NCI-H748 (cell line): ENCODE results near the gene SLC35F3.

ENCODE experiments used
- DNase-seq: peaks from one replicate; lab custom pipeline; 2025; ENCODE audit not compliant: unreplicated experiment; lab: John Stamatoyannopoulos, UW

SLC35F3 gene

DNA sequence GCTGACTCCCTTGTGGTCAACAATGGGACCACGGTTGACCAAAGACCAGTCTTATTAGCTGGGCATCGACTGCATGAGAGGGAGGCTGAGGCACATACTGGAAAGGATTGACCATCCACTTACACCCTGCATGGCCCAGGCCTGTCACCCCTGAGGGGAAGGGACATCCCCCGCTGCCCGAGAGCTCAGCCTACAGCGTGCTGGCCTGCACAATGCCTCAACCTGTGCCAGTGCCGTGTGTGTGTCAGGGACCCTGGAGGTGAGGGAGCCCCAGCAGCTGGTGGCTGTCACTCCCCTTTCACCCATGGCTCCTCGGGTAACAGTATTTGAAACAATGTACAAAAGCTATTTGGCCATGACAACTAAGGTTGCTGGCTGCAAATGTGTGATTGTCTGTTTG, 67.3 kb downstream of the SLC35F3 start:
- no peak for DNase-seq

- no peak for DNase-seq
Measured at GRCh38 chr1:233972563-233972950, 68.1 kb downstream of the SLC35F3 start.

DNA sequence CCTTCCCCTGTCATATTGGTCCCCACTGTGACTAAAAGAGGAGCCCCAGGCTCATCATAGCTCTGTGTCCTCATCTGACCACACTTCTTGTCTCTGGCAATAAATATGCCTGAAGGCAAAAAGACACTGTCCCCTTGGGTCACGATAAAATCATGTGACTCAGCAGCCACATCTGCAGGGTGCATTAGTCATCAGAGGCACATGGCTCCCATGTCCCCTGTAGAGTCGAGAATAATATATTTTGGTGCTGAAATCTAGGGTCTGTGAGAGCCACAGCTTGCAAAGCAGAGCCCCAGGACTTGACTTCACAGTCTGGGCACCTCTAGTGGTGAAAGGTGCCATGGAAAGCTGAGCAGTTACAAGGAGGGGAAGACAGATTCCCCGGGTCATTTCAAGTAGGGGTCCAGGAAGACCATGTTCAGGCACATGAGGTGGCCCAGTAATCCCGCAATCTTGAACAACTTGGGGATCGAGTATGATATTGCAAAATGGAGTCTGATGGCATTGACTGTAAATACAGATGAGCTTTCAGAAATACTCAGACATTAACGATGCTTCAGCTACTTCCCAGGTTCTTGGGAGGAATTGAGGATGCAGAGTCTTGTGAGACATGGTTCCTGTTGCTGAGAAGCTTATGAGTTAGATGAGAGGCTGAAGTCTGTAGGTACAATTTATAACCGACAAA, 68.6 kb downstream of the SLC35F3 start:
- DNase-seq, result no peak

GRCh38 chr1:233975486-233975885, 71.0 kb downstream of the SLC35F3 start:
- no peak for DNase-seq

DNA sequence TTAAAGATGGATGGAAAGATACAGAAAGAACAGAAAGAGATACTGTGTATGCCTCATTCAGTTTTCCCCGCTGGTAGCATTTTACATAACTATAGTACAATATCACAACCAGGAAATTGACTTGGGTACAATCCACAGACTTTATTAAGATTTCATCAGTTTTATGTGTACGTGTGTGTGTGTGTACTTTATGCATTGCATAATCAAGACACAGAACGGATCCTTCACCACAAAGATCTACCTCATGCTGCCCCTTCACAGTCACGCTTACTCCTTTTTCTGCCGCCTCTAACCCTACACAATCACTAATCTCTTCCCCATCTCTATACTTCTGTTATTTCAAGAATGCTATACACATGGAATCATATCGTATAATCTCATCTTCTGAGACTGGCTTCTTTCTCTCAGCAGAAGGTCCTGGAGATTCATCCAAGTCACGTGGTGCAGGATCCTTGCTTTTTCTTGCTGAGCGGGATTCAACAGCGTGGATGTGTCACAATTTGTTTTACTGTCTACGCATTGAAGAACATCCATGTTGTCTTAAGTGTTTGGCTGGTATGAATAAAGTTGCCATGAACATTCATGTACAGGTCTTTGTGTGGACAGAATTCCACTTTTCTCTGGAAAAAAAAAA, 76.7 kb downstream of the SLC35F3 start:
- DNase-seq, result no peak

GRCh38 chr1:233982827-233983518, 78.5 kb downstream of the SLC35F3 start:
- DNase-seq, result no peak

GRCh38 chr1:233983811-233984210, 79.3 kb downstream of the SLC35F3 start:
- DNase-seq, result no peak

- DNase-seq, result no peak
Measured at GRCh38 chr1:233988963-233989696, 84.7 kb downstream of the SLC35F3 start.

DNA sequence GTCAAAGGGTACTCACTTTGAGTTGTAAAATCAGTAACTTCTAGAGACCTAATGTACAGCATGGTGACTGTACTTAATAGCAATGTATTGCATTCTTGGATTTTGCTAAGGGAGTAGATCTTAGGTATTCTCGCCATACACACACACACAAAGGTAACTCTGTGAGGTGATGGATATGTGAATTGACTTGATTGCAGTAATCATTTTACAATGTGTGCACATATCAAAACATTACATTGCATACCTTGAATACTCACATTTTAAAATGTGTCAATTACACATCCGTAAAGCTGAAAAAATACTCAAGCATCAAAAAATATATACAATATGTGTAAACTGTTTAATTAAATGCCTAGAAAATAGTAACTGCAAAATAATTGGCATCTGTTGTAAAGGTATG, 86.0 kb downstream of the SLC35F3 start:
- no peak for DNase-seq

DNA sequence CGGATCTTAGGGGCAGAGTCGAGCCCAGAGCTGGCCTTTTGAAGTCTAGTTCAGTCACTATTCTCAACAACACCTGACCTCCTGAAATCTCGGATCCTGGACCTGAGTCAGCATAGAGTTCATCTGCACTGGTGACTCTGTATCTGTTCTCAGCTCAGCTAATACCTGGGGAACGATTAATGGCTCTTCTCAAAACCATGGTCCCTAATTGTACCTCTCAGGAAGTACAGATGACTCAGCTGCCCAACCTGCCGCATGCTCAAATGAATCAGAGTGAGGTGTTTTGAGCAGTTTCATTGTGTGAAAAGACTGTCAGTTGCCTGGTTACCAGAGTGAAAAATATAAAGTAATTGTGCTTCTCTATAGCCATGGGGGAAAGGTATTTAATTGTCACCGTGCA, 89.2 kb downstream of the SLC35F3 start:
- DNase-seq, result peak; percentile 90

GRCh38 chr1:233994112-233994511, 89.6 kb downstream of the SLC35F3 start:
- DNase-seq, result no peak

DNA sequence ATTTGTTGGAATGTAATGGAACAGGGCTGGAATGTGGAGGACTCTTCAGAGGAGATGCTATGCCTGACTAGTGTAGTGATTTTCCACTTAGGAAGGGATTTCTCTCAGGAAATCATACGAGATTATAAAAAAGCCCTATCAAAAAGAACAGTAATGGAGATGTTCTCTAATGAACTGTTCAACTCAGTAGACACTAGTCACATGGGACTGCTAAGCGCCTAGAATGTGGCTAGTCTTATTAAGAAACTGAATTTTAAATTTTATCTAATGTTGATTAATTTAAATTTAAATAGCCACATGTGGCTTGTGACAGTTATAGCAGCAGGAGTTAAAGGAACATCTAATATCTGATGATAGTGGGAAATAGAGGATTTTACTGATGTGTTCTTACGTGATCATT, 94.0 kb downstream of the SLC35F3 start:
- DNase-seq, result no peak

DNA sequence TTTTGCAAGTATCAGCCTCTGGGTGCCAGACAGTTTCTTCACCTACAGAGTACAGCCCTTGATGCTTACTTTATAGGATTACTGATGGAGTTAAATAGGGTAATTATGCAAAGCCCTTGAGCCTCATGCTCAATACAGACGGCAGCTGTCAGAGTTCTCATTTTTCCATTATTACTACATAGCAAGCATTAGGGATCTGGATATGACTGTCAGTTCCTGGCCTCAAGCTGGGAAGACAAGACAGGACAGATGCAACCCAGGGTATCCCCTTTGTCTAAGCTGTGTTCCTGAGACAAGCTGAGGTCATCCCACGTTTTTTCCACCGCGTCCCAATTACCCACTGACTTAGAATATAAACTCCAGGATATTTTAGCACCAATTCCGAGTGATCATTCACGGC, 94.4 kb downstream of the SLC35F3 start:
- DNase-seq, result peak; percentile 81

DNA sequence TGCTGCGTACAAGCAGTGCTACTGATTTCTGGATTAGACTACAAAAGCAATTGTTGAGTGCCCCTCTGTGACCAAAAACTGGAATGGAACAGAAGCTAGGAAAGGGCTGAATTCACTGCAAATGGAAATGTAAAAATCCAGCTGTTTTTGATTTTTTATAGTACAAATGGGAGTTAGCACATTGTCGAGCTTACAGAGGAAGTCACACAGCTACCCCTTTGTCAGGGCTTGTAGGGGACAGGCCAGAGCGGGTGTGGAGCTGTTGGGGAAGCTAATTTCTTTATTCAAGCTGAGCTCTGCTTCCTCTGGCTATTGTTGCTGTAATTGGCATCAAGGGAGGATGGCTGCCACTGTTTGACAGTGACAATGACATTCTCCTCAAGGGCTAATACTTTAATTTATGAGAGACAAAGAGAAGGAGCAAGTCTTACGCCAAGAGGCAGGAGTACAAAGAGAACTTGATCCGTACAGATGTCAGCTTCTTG, 96.1 kb downstream of the SLC35F3 start:
- DNase-seq, result peak; percentile 53

GRCh38 chr1:234001817-234002216, 97.3 kb downstream of the SLC35F3 start:
- no peak for DNase-seq

- no peak for DNase-seq
Measured at GRCh38 chr1:234004591-234004990, 100.1 kb downstream of the SLC35F3 start.

DNA sequence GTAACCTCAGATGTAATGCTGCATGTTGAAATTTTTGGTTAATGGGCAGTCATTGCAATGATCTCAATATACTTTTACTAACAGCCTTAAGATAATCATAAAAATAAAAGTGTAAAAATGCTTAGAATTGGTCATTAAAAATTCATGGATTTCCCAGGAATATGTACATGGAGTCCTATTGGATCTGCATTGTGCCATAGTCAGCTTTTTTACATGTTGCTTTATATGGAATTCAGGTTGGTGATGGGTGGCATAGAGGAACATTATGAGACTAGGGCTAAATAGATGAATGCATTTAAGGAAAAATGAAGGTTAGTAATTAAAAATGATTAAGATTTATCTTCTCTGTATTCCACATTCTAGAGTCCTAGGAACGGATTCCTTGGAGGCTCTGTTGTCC, 103.2 kb downstream of the SLC35F3 start:
- no peak for DNase-seq

- DNase-seq, result no peak
Measured at GRCh38 chr1:234008591-234008990, 104.1 kb downstream of the SLC35F3 start.

DNA sequence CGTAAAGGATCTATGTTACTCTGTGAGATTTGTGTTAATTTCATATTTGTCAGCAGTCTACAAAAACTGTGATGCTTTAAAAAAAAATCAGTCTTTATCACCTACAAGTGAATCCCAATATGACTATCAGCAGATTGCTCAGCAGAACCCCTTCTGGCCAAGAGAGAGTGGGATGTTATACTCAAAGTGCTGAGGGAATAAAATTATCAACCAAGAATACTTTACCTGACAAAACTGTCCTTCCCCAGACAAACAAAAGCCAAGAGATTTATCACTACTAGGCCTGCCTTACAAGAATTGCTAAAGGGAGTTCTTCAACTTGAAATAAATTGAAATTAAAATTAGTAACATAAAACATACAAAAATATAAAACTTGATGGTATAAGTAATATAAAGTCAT, 105.2 kb downstream of the SLC35F3 start:
- DNase-seq, result no peak

- DNase-seq, result no peak
Measured at GRCh38 chr1:234014208-234014607, 109.7 kb downstream of the SLC35F3 start.

DNA sequence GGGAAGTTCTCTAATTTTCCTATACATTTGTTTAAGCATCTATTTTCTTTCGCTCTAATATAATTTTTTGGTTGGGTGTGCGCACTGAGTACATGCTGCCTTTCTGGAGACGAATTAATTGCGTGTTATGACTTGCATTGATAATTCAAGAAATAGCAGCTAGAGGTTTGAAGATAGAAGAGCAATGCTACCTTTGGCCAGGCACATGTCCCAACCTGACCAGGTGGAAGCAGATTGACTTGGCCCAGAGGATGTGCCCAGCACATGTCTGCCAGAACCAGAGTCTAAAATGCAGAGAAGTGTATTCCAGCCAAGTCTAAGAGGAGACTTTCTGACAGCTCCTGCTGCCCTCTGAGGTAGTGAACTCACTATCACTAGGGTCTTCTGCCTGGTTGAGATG, 114.3 kb downstream of the SLC35F3 start:
- no peak for DNase-seq

GRCh38 chr1:234019387-234019786, 114.9 kb downstream of the SLC35F3 start:
- DNase-seq, result no peak
